GM18505 (cell line): Measurements from ENCODE around the gene SNX8.

Source experiments
- ATAC-seq: cut with Tn5 transposase; IDR thresholded peaks from one replicate; pipeline ENCODE4 v1.9.1; 2021; ENCODE audit not compliant: unreplicated experiment
- POLR2A ChIP-seq: IDR thresholded peaks from 4 replicates; pipeline ENCODE4 v1.6.1; 2011; ENCODE audit warnings: borderline replicate concordance; ENCODE audit not compliant: insufficient read depth, insufficient read length; ENCODE audit errors: extremely low read depth

Gene SNX8

DNA sequence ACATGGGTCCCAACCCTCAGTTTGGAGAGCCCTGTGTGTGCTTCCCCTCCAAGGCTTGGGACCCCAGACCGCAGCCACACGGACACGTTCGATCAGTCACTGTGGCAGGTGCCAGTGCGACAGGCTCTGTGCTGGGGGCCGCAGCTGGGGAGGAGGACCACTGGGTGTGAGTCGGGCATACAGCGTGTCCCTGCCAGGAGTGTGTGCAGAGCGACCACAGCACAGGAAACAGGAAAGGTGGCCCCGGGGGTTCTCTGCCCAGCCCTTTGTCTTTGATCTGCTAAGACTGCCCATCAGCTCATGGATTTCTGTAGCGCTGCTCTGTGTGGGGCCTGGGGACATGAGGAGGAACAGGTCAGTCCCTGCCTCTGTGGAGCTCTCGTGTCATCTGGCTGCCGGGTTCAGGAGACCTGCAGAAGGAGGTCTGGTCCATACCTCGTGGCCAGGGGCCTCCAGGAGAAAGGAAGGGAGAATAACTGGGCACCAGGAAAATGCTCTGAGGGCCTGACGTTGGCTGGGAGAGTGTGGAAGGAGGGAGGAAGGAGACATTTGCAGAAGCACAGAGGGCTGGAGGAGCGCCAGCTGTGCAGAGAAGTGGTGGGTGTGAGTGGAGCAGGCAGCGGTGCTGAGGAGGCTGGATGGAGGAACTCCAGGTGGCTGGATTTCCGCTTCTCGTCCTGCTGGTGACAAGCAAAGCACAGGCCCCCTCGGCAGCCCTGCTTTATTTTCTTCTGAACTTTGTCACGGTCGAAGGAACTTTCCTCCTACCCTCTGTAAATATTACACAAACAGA lies 68.2 kb downstream of the SNX8 start:
- ATAC-seq: no peak
- TF ChIP-seq POLR2A: no peak

DNA sequence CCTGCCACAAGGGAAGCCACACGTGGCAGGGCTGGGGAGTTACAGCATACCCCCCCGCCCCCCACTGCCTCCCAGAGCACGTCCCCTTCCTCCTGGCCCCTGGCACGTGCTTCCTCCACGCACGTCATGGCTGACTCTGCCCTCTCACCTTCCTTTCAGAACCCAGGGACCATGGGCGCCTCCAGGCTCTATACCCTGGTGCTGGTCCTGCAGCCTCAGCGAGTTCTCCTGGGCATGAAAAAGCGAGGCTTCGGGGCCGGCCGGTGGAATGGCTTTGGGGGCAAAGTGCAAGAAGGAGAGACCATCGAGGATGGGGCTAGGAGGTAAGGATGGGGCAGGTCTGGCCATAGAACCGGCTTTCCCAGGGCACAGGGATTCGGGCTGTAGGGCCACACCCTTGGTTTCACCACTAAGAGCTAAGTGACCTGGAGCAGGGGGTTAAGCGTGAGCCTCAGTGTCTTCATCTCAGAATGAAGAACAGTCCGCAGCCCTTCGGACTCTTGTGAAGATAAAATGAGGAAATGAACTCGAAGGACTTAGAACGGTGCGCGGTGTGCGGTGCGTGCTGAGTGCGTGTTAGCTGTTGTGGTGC lies 69.7 kb downstream of the SNX8 start:
- no peak for ATAC-seq
- no peak for TF ChIP-seq POLR2A

GRCh38 chr7:2243458-2243857 lies 70.8 kb downstream of the SNX8 start:
- TF ChIP-seq POLR2A: no peak
- no peak for ATAC-seq

DNA sequence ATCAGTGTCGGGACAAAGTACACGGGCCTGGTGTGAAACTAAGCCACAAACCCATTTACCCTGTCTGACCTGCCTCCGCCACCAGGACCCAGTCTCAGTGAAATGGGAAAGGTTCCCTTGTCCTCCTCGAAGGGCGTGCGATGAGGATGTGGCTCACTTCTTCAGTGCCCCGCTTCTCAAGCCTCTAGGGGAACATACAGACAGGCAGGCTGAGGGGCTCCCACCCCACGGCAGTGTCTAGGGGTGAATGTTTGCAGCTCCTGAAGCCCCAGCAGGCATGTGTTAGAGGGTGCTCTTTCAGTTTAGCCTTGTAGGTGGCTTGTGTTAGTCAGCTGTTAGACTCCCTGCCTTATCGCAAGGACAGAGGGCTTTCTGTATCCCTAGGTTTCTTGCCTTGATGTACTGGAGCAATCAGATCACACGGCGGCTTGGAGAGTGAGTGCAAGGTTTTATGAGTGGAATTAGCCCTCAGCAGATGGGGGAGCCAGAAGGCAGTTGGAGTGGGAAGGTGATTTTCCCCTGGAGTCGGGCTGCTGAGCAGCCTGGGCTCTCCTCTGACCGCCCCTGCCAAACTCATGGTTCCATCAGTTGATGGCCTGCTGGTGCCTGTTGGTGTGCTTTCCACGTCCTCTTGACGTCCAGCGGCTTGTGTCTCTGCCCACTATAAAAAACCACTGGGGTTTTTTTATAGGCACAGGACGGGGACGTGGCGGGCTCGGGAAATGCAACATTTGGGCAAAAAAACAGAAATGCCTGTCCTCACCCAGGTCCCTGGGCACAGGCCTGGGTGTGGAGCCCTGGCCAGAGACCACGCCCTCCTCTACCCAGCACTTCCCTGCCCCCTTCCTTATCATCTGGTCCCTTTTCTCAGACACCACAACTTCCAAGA lies 71.5 kb downstream of the SNX8 start:
- no peak for ATAC-seq
- no peak for TF ChIP-seq POLR2A

GRCh38 chr7:2241580-2242540 lies 72.4 kb downstream of the SNX8 start, which contains the start of the genes MRM2 and NUDT1:
TSS of gene MRM2 (minus strand) at chr7:2242205. CDS start at chr7:2242169, 36 bp downstream.
TSS of gene NUDT1 (plus strand) at chr7:2242226. CDS start at chr7:2244575, 2,349 bp downstream.
- peak; percentile 56 for ATAC-seq
- TF ChIP-seq POLR2A: peak; percentile 95

- ATAC-seq: no peak
- TF ChIP-seq POLR2A: no peak
Measured at GRCh38 chr7:2239242-2239641, 75.0 kb downstream of the SNX8 start.

DNA sequence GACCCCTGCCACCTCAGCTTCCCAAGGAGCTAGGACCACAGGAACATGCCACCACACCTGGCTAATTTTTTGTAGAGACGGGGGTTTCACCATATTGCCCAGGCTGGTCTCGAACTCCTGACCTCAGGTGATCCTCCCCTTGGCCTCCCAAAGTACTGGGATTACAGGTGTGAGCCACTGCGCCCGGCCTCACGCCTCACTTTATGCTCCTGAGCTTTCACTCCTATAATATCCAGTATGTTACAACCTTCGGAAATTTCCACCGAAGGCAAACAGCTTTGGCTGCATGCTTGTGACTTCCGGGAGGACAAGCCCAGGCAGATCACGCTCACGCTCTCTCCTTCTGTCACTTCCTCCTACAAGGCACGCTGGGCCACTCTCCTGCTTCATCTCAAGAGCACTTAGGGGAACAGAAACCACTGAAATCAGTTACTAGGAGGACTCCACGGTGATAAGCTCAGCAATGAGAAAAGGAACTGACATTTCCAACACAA lies 77.1 kb downstream of the SNX8 start:
- ATAC-seq: peak; percentile 50
- TF ChIP-seq POLR2A: no peak

DNA sequence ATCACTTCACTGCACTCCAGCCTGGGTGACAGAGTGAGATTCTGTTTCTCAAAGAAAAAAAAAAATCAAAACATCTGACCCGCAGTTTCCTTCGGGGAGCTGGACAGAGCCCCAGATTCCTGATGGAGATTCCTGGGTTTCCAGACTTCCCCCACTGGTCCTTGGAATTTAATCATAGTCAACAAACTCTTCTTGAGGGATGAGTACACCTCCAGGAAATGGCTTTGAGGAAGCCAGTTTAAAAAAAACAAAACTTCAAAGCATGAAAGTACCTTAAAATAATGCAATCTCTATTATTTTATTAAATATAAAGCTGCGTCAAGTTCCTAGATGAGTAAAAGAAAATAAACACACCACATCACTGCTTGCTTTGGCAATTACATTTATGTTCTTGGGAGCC lies 80.3 kb downstream of the SNX8 start:
- no peak for ATAC-seq
- TF ChIP-seq POLR2A: no peak

GRCh38 chr7:2232766-2233520 lies 81.3 kb downstream of the SNX8 start, which contains the start of gene MAD1L1:
TSS of gene MAD1L1 (minus strand) at chr7:2232945. CDS start at chr7:2230133, 2,812 bp downstream.
- peak; percentile 76 for ATAC-seq
- peak; percentile 82 for TF ChIP-seq POLR2A

- peak; percentile 31 for ATAC-seq
- TF ChIP-seq POLR2A: no peak
Measured at GRCh38 chr7:2231992-2232765, 82.1 kb downstream of the SNX8 start.

DNA sequence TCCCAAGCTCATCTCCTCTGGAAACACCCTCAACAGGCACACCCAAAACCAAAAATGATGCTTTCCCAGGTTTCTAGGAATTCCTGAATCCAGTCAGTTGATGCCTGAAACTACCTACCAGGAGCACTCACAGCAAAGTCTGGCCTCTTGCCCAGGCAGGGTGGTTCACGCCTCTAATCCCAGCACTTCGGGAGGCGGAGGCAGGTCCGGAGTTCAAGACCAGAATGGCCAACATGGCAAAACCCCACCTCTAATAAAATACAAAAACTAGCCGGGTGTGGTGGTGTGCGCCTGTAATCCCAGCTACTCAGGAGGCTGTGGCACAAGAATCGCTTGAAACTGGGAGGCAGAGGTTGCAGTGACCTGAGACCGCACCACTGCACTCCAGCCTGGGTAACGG lies 83.4 kb downstream of the SNX8 start:
- no peak for TF ChIP-seq POLR2A
- ATAC-seq: no peak
